K562 (cell line): ENCODE results near the gene RPL27A. TPM values are rescaled to one million over a fixed set of nuclear protein-coding genes. Genes with fewer than 3 reads are reported as not detected.

ENCODE experiments used
- ATAC-seq: fragments of 200-7000 bp; cut with Tn5 transposase; 3 replicates; pipeline ENCODE4 v1.9.1; 2020; ENCODE audit warnings: moderate library complexity
- BruUV-seq: library from RNA; stranded (reverse); fragments of 400-500 nt; replicated peaks from 2 replicates; lab custom pipeline; 2021; lab: Mats Ljungman, UMichigan
- CTCF ChIA-PET: fragments of 300-600 bp; formaldehyde crosslinking; extraction: SDS; loops from one replicate; lab custom pipeline; 2021; ENCODE audit warnings: low intra/inter-chr PET ratio; lab: Yijun Ruan, JAX
- POLR2A ChIA-PET: fragments of 300-600, 350-650 bp; sonication (Branson Sonifier 250); formaldehyde crosslinking; extraction: SDS; loops from one replicate; lab custom pipeline; 2021; ENCODE audit warnings: antibody characterized with exemption, inconsistent platforms; lab: Yijun Ruan, JAX
- DNase-seq, 4 experiments: peaks; one replicate each; pipeline versions ENCODE4 v3.0.0 to v3.0.0-alpha.2; 2011 to 2018; ENCODE audit warnings: low spot score in 3 of 4, mixed read lengths in 3 of 4; ENCODE audit errors: extremely low read depth in 1 of 4
- FAIRE-seq: peaks from 2 replicates; lab custom pipeline; 2011; peaks lifted over from hg19 to GRCh38; lab: Jason Lieb, UNC
- H2AFZ ChIP-seq: 2 replicates; pipeline ENCODE4 v1.6.0; 2011; ENCODE audit warnings: low read depth, low read length, control low read depth, inconsistent platforms
- H3K27ac ChIP-seq: fragments of 200-600 bp; 3 replicates; pipeline ENCODE4 v1.8.0; 2011; ENCODE audit warnings: low read depth, mild to moderate bottlenecking, control low read depth, inconsistent platforms, low read length, moderate library complexity, mixed read lengths; ENCODE audit errors: extremely low read depth
- H3K27me3 ChIP-seq, 2 experiments: fragments of 300-600 bp in 1 of 2; 2 replicates in 1 of 2; 3 replicates in 1 of 2; pipeline versions ENCODE4 v1.6.0 to v1.8.0; 2011; ENCODE audit warnings: inconsistent platforms in 2 of 2, low read length in 2 of 2, mild to moderate bottlenecking in 1 of 2, mixed read lengths in 1 of 2, moderate library complexity in 1 of 2; ENCODE audit not compliant: control insufficient read depth in 2 of 2, insufficient read depth in 2 of 2
- H3K36me3 ChIP-seq: fragments of 300-600 bp; 3 replicates; pipeline ENCODE4 v1.8.0; 2011; ENCODE audit warnings: mild to moderate bottlenecking, low read length, inconsistent platforms; ENCODE audit not compliant: control insufficient read depth, insufficient read depth
- H3K4me1 ChIP-seq, 2 experiments: fragments of 200-600 bp in 1 of 2; replicated peaks in 1 of 2; 2 replicates in 1 of 2; 3 replicates in 1 of 2; pipeline versions ENCODE4 v1.5.1 to v1.8.0; 2011; ENCODE audit warnings: inconsistent platforms in 2 of 2, low read length in 2 of 2, mild to moderate bottlenecking in 1 of 2, mixed read lengths in 1 of 2, moderate library complexity in 1 of 2; ENCODE audit not compliant: control insufficient read depth in 2 of 2, insufficient read depth in 2 of 2
- H3K4me2 ChIP-seq: 2 replicates; pipeline ENCODE4 v1.6.1; 2011; ENCODE audit warnings: low read length, control low read depth, inconsistent platforms, mixed read lengths; ENCODE audit not compliant: insufficient read depth
- H3K4me3 ChIP-seq: fragments of 200-600 bp; sonication (generic), shearing (Covaris generic); 2 replicates; pipeline ENCODE4 v1.5.1; 2016; ENCODE audit warnings: control low read depth, inconsistent platforms
- H3K79me2 ChIP-seq: fragments of 200-600 bp; 3 replicates; pipeline ENCODE4 v1.8.0; 2011; ENCODE audit warnings: low read length, inconsistent platforms; ENCODE audit not compliant: control insufficient read depth, insufficient read depth
- H3K9ac ChIP-seq, 2 experiments: 2 replicates each; pipeline versions ENCODE4 v1.6.0 to v1.6.1; 2011; ENCODE audit warnings: low read depth in 2 of 2, low read length in 2 of 2, control low read depth in 1 of 2, inconsistent platforms in 1 of 2, mild to moderate bottlenecking in 1 of 2, mixed read lengths in 1 of 2; ENCODE audit not compliant: insufficient read depth in 1 of 2
- H3K9me1 ChIP-seq: one replicate; pipeline ENCODE4 v1.6.0; 2011; ENCODE audit warnings: inconsistent platforms, mild to moderate bottlenecking, low read length, moderate library complexity; ENCODE audit not compliant: control insufficient read depth, insufficient read depth
- H3K9me3 ChIP-seq: replicated peaks from 2 replicates; pipeline ENCODE4 v1.5.1; 2011; ENCODE audit warnings: low read depth, low read length, inconsistent platforms; ENCODE audit not compliant: control insufficient read depth, insufficient read depth
- H4K20me1 ChIP-seq: replicated peaks from 2 replicates; pipeline ENCODE4 v1.6.1; 2011; ENCODE audit warnings: low read length, inconsistent platforms, mixed read lengths; ENCODE audit not compliant: control insufficient read depth, insufficient read depth
- CBFA2T3 ChIP-seq: fragments of 450-650 bp; IDR thresholded peaks from 2 replicates; pipeline ENCODE4 v1.6.1; 2017
- CSDE1 ChIP-seq, 2 experiments: fragments of 450-650 bp; IDR thresholded peaks; 2 replicates each; pipeline ENCODE4 v1.6.1; 2016; ENCODE audit warnings: mild to moderate bottlenecking in 1 of 2
- FOXA3 ChIP-seq, 2 experiments: fragments of 450-650 bp in 1 of 2; sonication (generic) in 1 of 2; formaldehyde crosslinking; IDR thresholded peaks in 1 of 2; conservative IDR thresholded peaks in 1 of 2; 2 replicates each; pipeline versions ENCODE4 v1.4.0 to v1.8.0; 2020 to 2022; ENCODE audit warnings: mild to moderate bottlenecking in 2 of 2, missing genetic modification reagents in 1 of 2
- KDM2B ChIP-seq: fragments of 250-450 bp; sonication (Bioruptor Pico); IDR thresholded peaks from 2 replicates; pipeline ENCODE4 v1.8.0; 2021; ENCODE audit warnings: mild to moderate bottlenecking, moderate library complexity
- MAFF ChIP-seq: IDR thresholded peaks from 2 replicates; pipeline ENCODE4 v1.6.1; 2012; ENCODE audit warnings: low read length, improper control_type of control experiment
- NELFE ChIP-seq: IDR thresholded peaks from 2 replicates; pipeline ENCODE4 v1.6.1; 2011; ENCODE audit warnings: mild to moderate bottlenecking; ENCODE audit not compliant: insufficient read depth, insufficient read length
- ZNF134 ChIP-seq: fragments of 250-450 bp; sonication (Bioruptor Pico); conservative IDR thresholded peaks from 2 replicates; pipeline ENCODE4 v1.4.0; 2020
- WGBS: fragments of 100-300 bp; shearing (Covaris generic); methylation state at CpG from one replicate; pipeline ENCODE4 v1.1.6; 2016; ENCODE audit warnings: low coverage, mixed read lengths; ENCODE audit not compliant: insufficient coverage; ENCODE audit errors: missing lambda C conversion rate; 5-methylcytosine and 5-hydroxymethylcytosine counted together
- in situ Hi-C: fragments of 300-500 bp; cut with MboI; formaldehyde crosslinking; loops from 4 replicates; pipeline ENCODE4 v1.15.0; 2018; ENCODE audit warnings: inconsistent platforms, mixed read lengths
- intact Hi-C: fragments of 100-400 bp; cut with micrococcal nuclease; formaldehyde crosslinking; loops from 2 replicates; pipeline ENCODE4 v1.14.2; 2022
- polyA plus RNA-seq, 8 experiments: library from polyadenylated mRNA; depleted of rRNA in 4 of 8; stranded (reverse) in 5 of 8; unstranded in 3 of 8; fragments of >200 nt; fragmentation: Nextera tagmentation in 2 of 8; fragmentation: Illumina TruSeq in 1 of 8; extraction: Ambion mirVana in 2 of 8; extraction: Trizol in 1 of 8; gene quantifications; 2 replicates each; pipeline versions ENCODE4 v1.2.1 to v1.2.3, GENCODE V29; 2011 to 2014; ENCODE audit warnings: inconsistent platforms in 1 of 8, missing spikeins in 1 of 8
- total RNA-seq, 7 experiments: library from RNA; depleted of rRNA in 6 of 7; stranded (reverse); fragments of >200 nt in 6 of 7; fragmentation: Illumina TruSeq in 2 of 7; extraction: Trizol in 2 of 7; gene quantifications; 2 replicates each; pipeline versions ENCODE4 v1.2.1 to v1.2.3, GENCODE V29; 2011 to 2021; ENCODE audit warnings: low replicate concordance in 1 of 7
- TF ChIP-seq, protein P1 (sequence below): fragments of 200-800 bp; sonication (Bioruptor generic); IDR thresholded peaks from 2 replicates; pipeline ENCODE4 v1.6.1; 2017; ENCODE audit warnings: missing genetic modification characterization, missing compliant biosample characterization

The RPL27A gene
- total and polyA plus RNA-seq, 9 of the 15 experiments (the other 6 are each of a cell fraction or from before 2014, with no cell fraction given): 790 to 4,241 (median 2,267) TPM

DNA sequence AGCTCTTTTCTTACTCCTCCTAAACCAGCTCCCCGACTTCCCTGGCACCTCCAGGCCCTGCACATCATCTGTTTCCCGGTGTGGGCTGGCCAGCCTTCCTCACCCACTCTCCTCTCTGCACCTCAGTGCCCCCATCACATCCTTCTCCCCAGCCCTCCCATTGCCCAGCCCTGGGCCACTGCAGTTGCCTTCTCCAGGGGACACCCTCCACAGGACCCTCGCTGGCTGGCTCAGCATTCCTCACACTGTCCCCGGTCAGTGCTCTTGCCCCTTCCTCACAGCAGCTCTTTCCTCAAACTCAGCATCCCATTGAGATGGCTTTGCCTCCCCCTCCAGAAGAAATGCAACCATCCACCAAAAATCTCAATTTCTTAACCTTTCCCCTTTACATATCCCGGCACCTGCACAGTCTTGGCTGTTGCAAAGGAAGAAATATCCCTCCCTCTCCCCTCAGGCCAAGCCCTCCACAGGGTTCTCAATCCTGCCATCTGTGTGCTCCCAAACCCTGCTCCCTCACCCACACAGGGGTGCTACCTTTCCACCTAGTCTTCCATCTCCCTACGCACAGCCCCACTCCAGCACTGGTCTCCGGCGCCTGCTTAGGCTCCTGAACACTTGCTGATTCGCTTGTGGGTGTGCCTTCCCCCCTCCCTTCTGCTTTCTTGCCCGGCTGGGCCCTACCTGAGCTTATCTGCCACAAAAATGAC lies 19.5 kb downstream of the RPL27A start:
- ChIA-PET POLR2A (interaction anchor here (1.0 to 3.5 kb wide), 5 partner anchors 9 to 258 kb away, joined by 3 to 30 read pairs (median 4); no protein-coding TSS in a partner anchor), CTCF (no interaction called here)
- Histone ChIP-seq H3K4me1 (peaks cover 10 to 27% of the 10 kb centered on the region in 2 experiments), H3K9ac (peak overlapping the region in 1 of 2 experiments; percentile 75; a peak in 2 of 4 replicates), H3K4me3 (no peak overlapping the region), H3K9me1 (no peaks in the 10 kb centered on the region), H3K36me3 (no peaks in the 10 kb centered on the region), H3K9me3 (no peaks in the 10 kb centered on the region), H3K79me2 (no peaks in the 10 kb centered on the region), H3K4me2 (0 out of 2 replicates have a peak overlapping the region, but pooled peaks have one; percentile 74), H2AFZ (peak overlapping the region; percentile 98; the same call in 1 of the 2 replicates), H3K27ac (no peak overlapping the region; the same call in 2 of the 3 replicates), H4K20me1 (no peaks in the 10 kb centered on the region; the same call in 1 of the 2 replicates), H3K27me3 (peaks cover 4 to 16% of the 10 kb centered on the region in 2 experiments; a peak in 4 of 5 replicates)
- DNase-seq (no peak), FAIRE-seq (no peak), ATAC-seq (peak; percentile 12)
- in situ Hi-C loops: no loop called here
- 24% methylated on average over 7 of the region's 10 CpGs for WGBS
- intact Hi-C loops: no loop called here
- no TSS peak for BruUV-seq
- peak; percentile 27; the same call in 1 of the 2 replicates for TF ChIP-seq CBFA2T3
- no peak for TF ChIP-seq KDM2B (CRISPR knock-in tag)
- TF ChIP-seq ZNF134 (CRISPR knock-in tag): peak; percentile 74; the same call in 1 of the 2 replicates
- TF ChIP-seq, all 486 proteins: peak for 2

DNA sequence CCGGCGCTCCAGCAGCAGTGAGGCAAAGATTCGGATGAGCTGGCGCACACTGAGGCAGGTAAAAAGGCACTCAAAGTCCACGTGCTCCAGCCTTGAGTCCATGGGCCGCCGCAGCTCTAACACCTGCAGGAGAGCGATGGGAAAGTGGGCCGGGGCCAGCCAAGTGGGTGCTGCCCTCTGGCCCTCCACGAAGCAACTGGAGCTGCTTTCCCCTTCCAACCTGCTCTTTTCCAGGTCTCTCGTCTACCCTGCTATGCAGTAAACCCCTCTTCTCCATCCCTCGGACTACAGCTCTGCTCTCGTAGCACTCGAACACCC lies 20.0 kb downstream of the RPL27A start:
- Histone ChIP-seq H3K4me2 (no peak overlapping the region), H3K9me3 (no peaks in the 10 kb centered on the region), H3K9me1 (no peaks in the 10 kb centered on the region), H4K20me1 (no peaks in the 10 kb centered on the region; the same call in 1 of the 2 replicates), H3K79me2 (no peaks in the 10 kb centered on the region), H3K27ac (no peak overlapping the region), H3K36me3 (no peaks in the 10 kb centered on the region), H3K27me3 (peaks cover 5 to 21% of the 10 kb centered on the region in 2 experiments; a peak in 4 of 5 replicates), H3K9ac (peak overlapping the region in 1 of 2 experiments; percentile 75; a peak in 2 of 4 replicates), H3K4me3 (no peak overlapping the region), H3K4me1 (peaks cover 10 to 27% of the 10 kb centered on the region in 2 experiments), H2AFZ (no peak overlapping the region)
- in situ Hi-C loops (no loop called here), intact Hi-C loops (no loop called here)
- FAIRE-seq (no peak), DNase-seq (no peak), ATAC-seq (no peak)
- TF ChIP-seq NELFE (no peak), CSDE1 (IDR thresholded peaks at IDR 0.05) (no peak), FOXA3 (CRISPR knock-in tag; conservative IDR thresholded peaks at IDR 0.05 in 1 of 2, IDR thresholded peaks at IDR 0.05 in 1 of 2) (no peak), MAFF (no peak)
- TF ChIP-seq, protein P1, sequence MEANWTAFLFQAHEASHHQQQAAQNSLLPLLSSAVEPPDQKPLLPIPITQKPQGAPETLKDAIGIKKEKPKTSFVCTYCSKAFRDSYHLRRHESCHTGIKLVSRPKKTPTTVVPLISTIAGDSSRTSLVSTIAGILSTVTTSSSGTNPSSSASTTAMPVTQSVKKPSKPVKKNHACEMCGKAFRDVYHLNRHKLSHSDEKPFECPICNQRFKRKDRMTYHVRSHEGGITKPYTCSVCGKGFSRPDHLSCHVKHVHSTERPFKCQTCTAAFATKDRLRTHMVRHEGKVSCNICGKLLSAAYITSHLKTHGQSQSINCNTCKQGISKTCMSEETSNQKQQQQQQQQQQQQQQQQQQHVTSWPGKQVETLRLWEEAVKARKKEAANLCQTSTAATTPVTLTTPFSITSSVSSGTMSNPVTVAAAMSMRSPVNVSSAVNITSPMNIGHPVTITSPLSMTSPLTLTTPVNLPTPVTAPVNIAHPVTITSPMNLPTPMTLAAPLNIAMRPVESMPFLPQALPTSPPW: no peak
- ChIA-PET CTCF (no interaction called here), POLR2A (interaction anchor here (1.4 to 3.5 kb wide), 4 partner anchors 10 to 257 kb away, joined by 3 to 30 read pairs (median 4); no protein-coding TSS in a partner anchor)
- whole genome bisulfite sequencing: 45% methylated on average over 14 of the region's 14 CpGs
- BruUV-seq: no TSS peak
